NCI-H526 (cell line): ENCODE measurements around the gene AMDHD1.
"Not testable (repeated sequence)": the region's sequence is repeated elsewhere in the genome, so short reads cannot be mapped to it uniquely, and the experiment has no call there.

ENCODE experiments used
- DNase-seq, 2 experiments: peaks; one replicate each; lab custom pipeline; 2025; lab: John Stamatoyannopoulos, UW

Gene AMDHD1

GRCh38 chr12:95966287-95966870 is 23.2 kb downstream of the AMDHD1 start:
- DNase-seq, result no peak

- DNase-seq, result no peak
Measured at GRCh38 chr12:95967301-95967700, 24.2 kb downstream of the AMDHD1 start.

GRCh38 chr12:95969116-95969515 is 26.0 kb downstream of the AMDHD1 start:
- not testable (repeated sequence) for DNase-seq

GRCh38 chr12:95970905-95971304 is 27.8 kb downstream of the AMDHD1 start:
- DNase-seq, result no peak

GRCh38 chr12:95972832-95973456 is 29.8 kb downstream of the AMDHD1 start:
- no peak for DNase-seq

GRCh38 chr12:95974358-95974757 is 31.2 kb downstream of the AMDHD1 start:
- DNase-seq, result no peak

- no peak for DNase-seq
Measured at GRCh38 chr12:95975491-95975890, 32.4 kb downstream of the AMDHD1 start.

- no peak for DNase-seq
Measured at GRCh38 chr12:95976416-95976832, 33.3 kb downstream of the AMDHD1 start.

- DNase-seq, result no peak
Measured at GRCh38 chr12:95977764-95978305, 34.7 kb downstream of the AMDHD1 start.

- DNase-seq, result no peak
Measured at GRCh38 chr12:95978351-95978750, 35.2 kb downstream of the AMDHD1 start.

- no peak for DNase-seq
Measured at GRCh38 chr12:95978774-95979173, 35.6 kb downstream of the AMDHD1 start.

- DNase-seq, result no peak
Measured at GRCh38 chr12:95980437-95980836, 37.3 kb downstream of the AMDHD1 start.

GRCh38 chr12:95982602-95983001 is 39.5 kb downstream of the AMDHD1 start:
- no peak for DNase-seq

- no peak for DNase-seq
Measured at GRCh38 chr12:95984682-95985081, 41.6 kb downstream of the AMDHD1 start.

GRCh38 chr12:95986635-95987570 is 43.8 kb downstream of the AMDHD1 start:
- DNase-seq, result no peak

- peak in 1 of 2 experiments; percentile 16 for DNase-seq
Measured at GRCh38 chr12:95988506-95989275, 45.6 kb downstream of the AMDHD1 start.

GRCh38 chr12:95989504-95990123 is 46.5 kb downstream of the AMDHD1 start:
- no peak for DNase-seq

- no peak for DNase-seq
Measured at GRCh38 chr12:95990136-95990535, 47.0 kb downstream of the AMDHD1 start.

- no peak for DNase-seq
Measured at GRCh38 chr12:95993907-95994306, 50.8 kb downstream of the AMDHD1 start.

- DNase-seq, result no peak
Measured at GRCh38 chr12:95994476-95994875, 51.3 kb downstream of the AMDHD1 start.
